C4-2B (cell line): ENCODE data around the gene IFITM5.

ENCODE experiments used
- CTCF ChIP-seq: fragments of 450-650 bp; conservative IDR thresholded peaks from 2 replicates; pipeline ENCODE4 v1.5.1; 2017; ENCODE audit warnings: mild to moderate bottlenecking
- ZFX ChIP-seq: fragments of 450-650 bp; IDR thresholded peaks from 2 replicates; pipeline ENCODE4 v1.6.1; 2017

- no peak for TF ChIP-seq CTCF
- TF ChIP-seq ZFX, result no peak
Observed at GRCh38 chr11:326842-327580, 27.7 kb upstream of the IFITM5 start.
